ENCODE data around the gene SUN3. TPM values are rescaled to one million over a fixed set of nuclear protein-coding genes. Genes with fewer than 3 reads are reported as not detected.

SUN3 gene
- total RNA-seq, 1 experiment from 2014 or later, result not detected

DNA sequence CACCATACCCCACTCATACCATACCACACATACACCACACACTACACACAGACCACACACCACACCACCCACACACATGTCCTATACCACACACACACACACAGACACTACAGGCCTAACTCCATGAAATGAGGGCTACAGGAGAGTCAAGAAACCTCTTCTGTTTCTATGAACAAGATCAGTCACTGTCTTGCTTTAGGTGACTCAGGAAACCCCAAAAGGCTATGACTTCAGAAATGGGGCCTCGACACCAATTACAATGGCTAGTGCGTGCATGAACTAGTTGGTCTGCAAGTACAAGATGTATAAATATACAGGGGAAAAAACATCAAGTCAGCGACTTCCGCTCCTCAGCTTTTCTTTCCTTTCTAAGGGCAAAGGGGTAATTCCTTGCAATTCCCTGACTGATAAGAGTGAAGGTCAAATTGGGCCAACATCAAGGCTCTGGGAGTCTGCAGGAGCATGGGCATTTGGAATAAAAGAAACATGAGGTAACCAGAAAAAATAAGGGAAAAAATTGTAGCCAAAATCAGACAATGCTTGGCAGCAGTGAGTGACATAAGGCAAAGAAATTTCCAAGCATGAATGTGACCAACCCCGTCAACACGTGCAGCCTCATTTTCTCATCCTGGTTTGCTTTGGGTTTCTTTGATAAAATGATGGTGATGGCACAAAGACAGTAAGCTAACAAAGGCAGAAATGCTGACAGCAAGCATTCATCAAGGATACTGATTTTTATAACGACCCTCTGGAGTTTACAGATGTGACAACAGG is 82.1 kb downstream of the SUN3 start:
- H3K27ac ChIP-seq (ENCODE audit: low read length), result no peak overlapping the region
- no peaks in the 10 kb centered on the region for H3K27me3 ChIP-seq (ENCODE audit: low read length)
- ChIA-PET CTCF (interaction anchor here (1.2 kb wide), 1 partner anchor 208 kb away, joined by 3 read pairs; no protein-coding TSS in a partner anchor), POLR2A (ENCODE audit: unreplicated experiment) (no interaction called here)
- no peaks in the 10 kb centered on the region for H3F3A ChIP-seq (ENCODE audit: low read length, unreplicated experiment)
- intact Hi-C loops (cut with micrococcal nuclease), result loop anchor here (10.0 kb wide), 1 partner anchor 682 kb away; no protein-coding TSS in a partner anchor
- no TSS peak for BruUV-seq (replicated peaks)
- TF ChIP-seq EZH2 (IDR thresholded peaks at IDR 0.05; ENCODE audit: low read length, unreplicated experiment) (no peak), EZH2phosphoT487 (IDR thresholded peaks at IDR 0.05; ENCODE audit: borderline replicate concordance, low read length) (no peak)
- TF ChIP-seq, protein P1, sequence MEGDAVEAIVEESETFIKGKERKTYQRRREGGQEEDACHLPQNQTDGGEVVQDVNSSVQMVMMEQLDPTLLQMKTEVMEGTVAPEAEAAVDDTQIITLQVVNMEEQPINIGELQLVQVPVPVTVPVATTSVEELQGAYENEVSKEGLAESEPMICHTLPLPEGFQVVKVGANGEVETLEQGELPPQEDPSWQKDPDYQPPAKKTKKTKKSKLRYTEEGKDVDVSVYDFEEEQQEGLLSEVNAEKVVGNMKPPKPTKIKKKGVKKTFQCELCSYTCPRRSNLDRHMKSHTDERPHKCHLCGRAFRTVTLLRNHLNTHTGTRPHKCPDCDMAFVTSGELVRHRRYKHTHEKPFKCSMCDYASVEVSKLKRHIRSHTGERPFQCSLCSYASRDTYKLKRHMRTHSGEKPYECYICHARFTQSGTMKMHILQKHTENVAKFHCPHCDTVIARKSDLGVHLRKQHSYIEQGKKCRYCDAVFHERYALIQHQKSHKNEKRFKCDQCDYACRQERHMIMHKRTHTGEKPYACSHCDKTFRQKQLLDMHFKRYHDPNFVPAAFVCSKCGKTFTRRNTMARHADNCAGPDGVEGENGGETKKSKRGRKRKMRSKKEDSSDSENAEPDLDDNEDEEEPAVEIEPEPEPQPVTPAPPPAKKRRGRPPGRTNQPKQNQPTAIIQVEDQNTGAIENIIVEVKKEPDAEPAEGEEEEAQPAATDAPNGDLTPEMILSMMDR (conservative IDR thresholded peaks at IDR 0.05; ENCODE audit: low read depth, low read length), result no peak
- no peak overlapping the region for H2AFZ ChIP-seq (ENCODE audit: low read length)
- H3K9me2 ChIP-seq (replicated peaks; ENCODE audit: low read length), result no peaks in the 10 kb centered on the region
- ATAC-seq (no peak), DNase-seq (no peak)
- H4K20me1 ChIP-seq (ENCODE audit: low read length), result no peaks in the 10 kb centered on the region
- no peaks in the 10 kb centered on the region for H3K36me3 ChIP-seq (ENCODE audit: low read depth, low read length)
- H3K9ac ChIP-seq (ENCODE audit: low read length), result no peak overlapping the region
- no peaks in the 10 kb centered on the region for H3K9me3 ChIP-seq (ENCODE audit: low read length)
- peaks cover 22% of the 10 kb centered on the region for H3K4me1 ChIP-seq (ENCODE audit: insufficient read depth, low read length)
- H3K4me3 ChIP-seq (ENCODE audit: low read length), result no peak overlapping the region
- H3K79me2 ChIP-seq (ENCODE audit: low read length), result no peaks in the 10 kb centered on the region
- H3K4me2 ChIP-seq (ENCODE audit: low read length), result no peak overlapping the region

DNA sequence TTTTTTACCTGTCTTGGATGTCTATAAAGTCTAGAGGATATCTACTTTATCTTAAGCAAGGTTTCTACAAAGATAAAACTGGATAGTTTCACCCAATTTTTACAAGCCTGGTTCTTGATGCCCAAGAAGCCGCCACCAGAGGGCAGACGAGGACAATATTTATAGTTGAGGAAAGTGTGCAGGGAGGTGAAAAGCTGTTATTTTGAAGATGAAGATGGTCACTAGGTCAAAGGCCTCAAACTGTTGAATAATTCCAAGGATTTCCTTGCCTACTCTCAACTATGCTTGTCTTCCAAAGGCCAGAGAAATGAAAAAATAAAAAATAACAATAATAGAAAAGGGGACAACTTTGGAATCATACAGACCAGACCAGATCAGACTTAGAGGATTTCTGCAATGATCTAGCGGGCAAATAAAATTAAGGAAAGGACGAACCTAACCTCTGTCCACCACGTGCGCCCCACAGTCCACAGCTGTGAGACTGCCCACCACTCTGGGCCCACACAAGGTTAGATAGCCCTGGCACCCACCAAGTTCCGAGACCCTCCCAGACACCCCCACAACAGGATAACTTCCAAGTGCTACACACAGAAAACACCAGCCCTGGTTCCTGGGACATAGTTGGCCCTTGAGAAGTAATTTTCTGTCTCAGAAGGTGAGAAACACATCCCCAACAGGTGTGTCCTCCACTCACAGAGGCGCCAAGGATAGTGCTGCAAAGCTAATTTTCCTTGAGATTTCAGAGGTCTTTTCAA is 83.5 kb downstream of the SUN3 start:
- peak; percentile 52 for ATAC-seq
- H3K9ac ChIP-seq (ENCODE audit: low read length), result no peak overlapping the region
- H2AFZ ChIP-seq (ENCODE audit: low read length), result no peak overlapping the region
- intact Hi-C loops (cut with micrococcal nuclease), result loop anchor here (1.0 to 10.0 kb wide), 4 partner anchors 24 to 681 kb away; no protein-coding TSS in a partner anchor
- ChIA-PET POLR2A (ENCODE audit: unreplicated experiment) (interaction anchor here (0.6 to 0.7 kb wide), 2 partner anchors 165 to 190 kb away, joined by 3 read pairs; no protein-coding TSS in a partner anchor), CTCF (interaction anchor here (0.5 to 2.2 kb wide), 11 partner anchors 22 to 209 kb away, joined by 3 to 18 read pairs (median 5); no protein-coding TSS in a partner anchor)
- no peaks in the 10 kb centered on the region for H3K36me3 ChIP-seq (ENCODE audit: low read depth, low read length)
- no TSS peak for BruUV-seq (replicated peaks)
- no peaks in the 10 kb centered on the region for H3F3A ChIP-seq (ENCODE audit: low read length, unreplicated experiment)
- peak; percentile 77 for DNase-seq
- H3K4me1 ChIP-seq (ENCODE audit: insufficient read depth, low read length), result peaks cover 19% of the 10 kb centered on the region
- no peaks in the 10 kb centered on the region for H3K9me3 ChIP-seq (ENCODE audit: low read length)
- H3K4me3 ChIP-seq (ENCODE audit: low read length), result no peak overlapping the region
- H3K27me3 ChIP-seq (ENCODE audit: low read length), result no peaks in the 10 kb centered on the region
- H3K27ac ChIP-seq (ENCODE audit: low read length), result no peak overlapping the region
- no peak overlapping the region for H3K4me2 ChIP-seq (ENCODE audit: low read length)
- TF ChIP-seq, protein P1 (conservative IDR thresholded peaks at IDR 0.05; ENCODE audit: low read depth, low read length), result peak; percentile 91
- TF ChIP-seq EZH2phosphoT487 (IDR thresholded peaks at IDR 0.05; ENCODE audit: borderline replicate concordance, low read length), result no peak
- H4K20me1 ChIP-seq (ENCODE audit: low read length), result no peaks in the 10 kb centered on the region
- H3K9me2 ChIP-seq (replicated peaks; ENCODE audit: low read length), result no peaks in the 10 kb centered on the region
- no peaks in the 10 kb centered on the region for H3K79me2 ChIP-seq (ENCODE audit: low read length)
